HG03045 (cell line): ENCODE measurements around the gene PRADC1.
"Not testable (repeated sequence)": the region's sequence is repeated elsewhere in the genome, so short reads cannot be mapped to it uniquely, and the experiment has no call there.

Source experiments
- ATAC-seq: cut with Tn5 transposase; IDR thresholded peaks from one replicate; pipeline ENCODE4 v1.9.1; 2021; ENCODE audit warnings: mild to moderate bottlenecking, moderate library complexity; ENCODE audit not compliant: unreplicated experiment

PRADC1 gene

DNA sequence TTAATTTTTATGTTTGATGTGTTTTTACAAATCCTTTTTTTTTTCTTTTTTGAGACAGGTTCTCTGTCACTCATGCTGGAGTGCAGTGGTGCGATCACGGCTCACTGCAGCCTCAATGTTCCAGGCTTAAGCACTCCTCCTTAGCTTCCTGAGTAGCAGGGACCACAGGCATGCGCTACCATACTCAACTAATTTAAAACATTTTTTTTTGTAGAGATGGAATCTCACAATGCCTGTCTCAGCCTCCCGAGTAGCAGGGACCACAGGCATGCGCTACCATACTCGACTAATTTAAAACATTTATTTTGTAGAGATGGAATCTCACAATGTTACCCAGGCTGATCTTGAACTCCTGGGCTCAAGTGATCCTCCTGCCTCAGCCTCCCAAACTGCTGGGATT, 27.4 kb downstream of the PRADC1 start:
- no peak for ATAC-seq

DNA sequence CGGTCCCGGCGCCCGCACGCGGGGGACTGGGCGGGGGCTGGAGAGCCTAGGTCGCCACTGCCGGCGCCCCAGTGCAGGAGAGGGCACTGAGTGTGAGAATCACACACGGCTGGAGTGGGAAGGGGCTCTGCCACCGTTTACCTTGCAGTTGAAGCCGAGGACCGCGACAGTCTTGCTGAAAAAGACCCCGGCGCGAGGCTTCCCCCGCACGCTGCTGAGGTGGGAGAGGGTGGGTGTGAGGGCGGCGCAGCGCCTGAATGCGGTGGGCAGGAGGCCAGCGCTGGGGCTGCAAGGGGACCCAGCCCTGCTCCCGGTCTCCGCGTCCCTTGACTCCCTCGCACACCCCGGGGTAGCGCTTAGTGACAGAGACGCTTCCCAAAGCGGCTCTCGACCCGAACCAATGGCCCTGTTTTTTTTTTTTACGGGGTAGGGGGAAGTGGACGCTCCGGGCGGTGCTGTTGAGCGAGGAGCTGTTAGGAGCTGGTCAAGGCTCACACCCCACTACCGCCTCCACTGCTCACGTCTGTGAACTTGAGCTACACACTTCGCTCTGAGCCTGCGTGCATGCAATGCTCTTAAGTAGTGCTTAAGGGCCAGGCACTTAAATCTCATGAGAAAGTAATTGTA, 29.9 kb downstream of the PRADC1 start:
- no peak for ATAC-seq

DNA sequence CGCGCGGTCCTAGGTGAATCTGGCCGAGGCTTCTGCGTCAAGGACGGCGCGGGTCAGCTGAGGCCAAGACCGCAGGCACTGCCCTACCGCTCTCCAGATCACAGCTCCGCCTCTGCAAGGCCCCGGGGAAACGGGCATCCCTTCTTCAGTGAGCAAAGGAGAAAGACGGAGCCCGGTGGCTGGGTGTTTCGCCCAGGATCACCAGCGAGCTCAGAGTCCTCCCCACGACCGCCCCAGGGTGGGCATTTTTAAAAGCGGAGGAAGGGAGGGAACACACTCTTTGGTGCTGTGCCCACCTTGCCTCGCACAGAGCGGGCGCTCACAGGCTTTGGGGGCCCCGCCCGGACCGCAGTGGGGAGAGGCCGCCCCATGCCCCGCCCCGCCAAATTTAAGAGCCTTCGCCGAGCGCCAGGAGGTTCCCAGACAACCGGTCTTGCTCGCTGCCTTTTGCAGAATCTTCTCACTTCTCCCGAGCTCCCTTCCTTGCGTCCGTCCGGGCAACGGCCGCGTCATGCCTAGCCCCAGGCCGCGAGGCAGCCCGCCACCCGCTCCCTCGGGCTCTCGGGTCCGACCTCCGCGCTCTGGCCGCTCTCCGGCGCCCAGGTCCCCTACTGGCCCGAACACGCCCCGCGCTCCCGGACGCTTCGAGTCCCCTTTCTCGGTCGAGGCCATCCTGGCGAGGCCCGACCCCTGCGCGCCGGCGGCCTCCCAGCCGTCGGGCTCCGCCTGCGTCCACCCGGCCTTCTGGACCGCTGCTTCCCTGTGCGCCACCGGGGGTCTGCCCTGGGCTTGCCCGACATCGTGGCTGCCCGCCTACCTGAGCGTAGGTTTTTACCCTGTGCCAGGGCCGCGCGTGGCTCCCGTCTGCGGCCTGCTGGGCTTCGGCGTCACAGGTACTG, 30.6 kb downstream of the PRADC1 start, which contains the start of gene NOTO:
NOTO (plus strand) TSS at position 419 of the 899 bp plus-strand sequence; CDS start at position 512, 93 bp downstream.
- ATAC-seq, result no peak

DNA sequence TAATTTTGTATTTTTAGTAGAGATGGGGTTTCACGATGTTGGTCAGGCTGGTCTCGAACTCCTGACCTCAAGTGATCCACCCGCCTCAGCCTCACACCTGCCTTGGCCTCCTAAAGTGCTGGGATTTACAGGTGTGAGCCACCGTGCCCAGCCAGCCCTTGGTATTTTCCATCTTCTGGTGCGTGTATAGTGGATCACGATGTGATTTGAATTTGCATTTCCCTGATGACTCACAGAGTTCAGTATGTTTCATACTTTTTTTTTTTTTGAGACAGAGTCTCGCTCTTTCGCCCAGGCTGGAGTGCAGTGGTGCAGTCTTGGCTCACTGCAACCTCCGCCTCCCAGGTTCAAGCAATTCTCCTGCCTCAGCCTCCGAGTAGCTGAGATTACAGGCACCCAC, 32.8 kb downstream of the PRADC1 start:
- ATAC-seq, result not testable (repeated sequence)

DNA sequence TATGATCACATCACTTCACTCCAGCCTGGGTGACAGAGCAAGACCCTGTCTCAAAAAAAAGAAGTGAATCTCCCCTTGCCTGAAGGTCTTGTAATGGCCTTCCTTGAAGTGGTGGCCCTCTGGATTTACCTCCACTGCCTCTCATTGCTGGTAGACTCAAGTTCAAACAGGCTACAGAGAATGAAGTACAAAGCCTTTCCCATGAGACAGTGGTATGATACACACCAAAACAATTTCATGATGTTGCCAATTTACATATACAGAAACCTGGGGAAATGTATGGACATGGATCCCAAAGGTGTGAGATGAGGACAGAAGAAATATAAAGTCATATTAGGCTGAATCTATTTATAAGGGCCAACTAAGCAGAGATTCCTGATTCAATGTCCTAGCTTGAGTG, 35.5 kb downstream of the PRADC1 start:
- ATAC-seq, result no peak

DNA sequence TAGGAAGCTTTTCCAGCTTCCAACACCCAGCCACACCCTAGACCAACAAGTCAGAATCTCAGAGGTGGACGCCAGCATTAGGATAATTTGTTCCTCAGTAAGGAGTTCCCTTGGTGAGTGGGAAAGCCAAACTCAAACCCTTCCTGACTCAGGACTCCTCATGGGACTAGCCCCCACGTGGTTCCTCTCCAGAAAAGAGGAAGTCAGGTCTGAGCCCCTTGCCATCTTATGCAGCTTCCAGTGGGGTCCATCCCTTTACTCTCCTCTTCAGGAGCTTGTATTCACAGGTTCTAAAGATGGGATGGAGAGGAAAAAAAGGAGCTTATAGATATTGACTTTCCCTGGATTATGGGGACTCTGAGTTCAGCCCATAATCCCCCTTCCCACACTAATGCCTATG, 45.5 kb downstream of the PRADC1 start:
- ATAC-seq, result no peak

DNA sequence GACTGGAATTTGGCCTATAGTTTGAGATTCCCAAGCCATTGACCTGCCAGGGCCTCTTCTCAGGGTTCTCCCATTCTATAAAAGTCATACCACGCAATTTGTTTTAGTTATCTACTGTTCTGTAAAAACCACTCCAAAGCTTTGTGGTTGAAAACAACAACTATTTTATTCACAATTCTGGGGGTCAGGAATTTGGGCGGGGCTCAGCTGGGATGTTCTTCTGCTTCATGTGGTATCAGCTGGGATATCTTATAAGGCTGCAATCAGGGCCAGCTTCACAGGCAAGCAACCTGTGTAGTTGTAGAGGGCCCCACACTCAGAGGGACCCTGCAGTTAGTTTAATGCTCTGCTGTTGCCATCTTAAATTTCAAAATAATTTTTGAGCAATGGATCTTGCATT, 47.1 kb downstream of the PRADC1 start:
- no peak for ATAC-seq
